HG02759 (cell line): ENCODE measurements around the gene SKA1.

Experiments
- ATAC-seq: cut with Tn5 transposase; IDR thresholded peaks from one replicate; pipeline ENCODE4 v1.9.1; 2021; ENCODE audit warnings: mild to moderate bottlenecking, moderate library complexity; ENCODE audit not compliant: unreplicated experiment

Gene SKA1, protein sequence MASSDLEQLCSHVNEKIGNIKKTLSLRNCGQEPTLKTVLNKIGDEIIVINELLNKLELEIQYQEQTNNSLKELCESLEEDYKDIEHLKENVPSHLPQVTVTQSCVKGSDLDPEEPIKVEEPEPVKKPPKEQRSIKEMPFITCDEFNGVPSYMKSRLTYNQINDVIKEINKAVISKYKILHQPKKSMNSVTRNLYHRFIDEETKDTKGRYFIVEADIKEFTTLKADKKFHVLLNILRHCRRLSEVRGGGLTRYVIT

DNA sequence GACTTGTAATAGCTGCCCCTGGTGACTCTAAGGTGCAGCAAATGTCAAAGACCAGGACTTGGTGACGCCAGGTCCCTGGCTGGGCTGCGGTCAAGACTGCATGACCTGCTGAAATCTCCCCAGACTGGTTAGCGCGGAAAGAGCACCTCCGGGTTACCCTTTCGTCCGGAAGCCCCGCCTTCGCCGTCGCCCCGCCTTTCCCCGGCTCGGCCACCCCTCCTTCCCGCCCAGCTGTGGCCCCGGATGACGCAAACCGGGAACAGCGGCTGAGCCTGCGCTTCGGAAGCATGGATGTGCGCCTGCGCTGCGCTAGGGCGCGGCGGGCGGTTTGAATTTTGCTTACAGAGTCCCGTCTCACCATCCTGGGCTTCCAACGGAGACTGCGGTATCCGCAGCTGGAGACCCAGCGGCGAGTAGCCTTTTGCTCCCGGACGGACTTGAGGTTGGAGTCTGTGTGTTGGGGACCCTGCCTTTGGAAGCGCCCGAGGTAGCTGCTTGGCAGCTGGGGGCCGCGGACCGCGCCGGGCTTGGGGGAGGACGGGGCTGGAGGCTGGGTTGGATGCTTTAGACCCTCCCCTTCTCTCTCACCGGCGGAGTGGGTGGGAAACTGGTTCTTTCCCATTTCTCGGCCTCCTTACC is at the start of gene SKA1:
TSS of gene SKA1 (plus strand) at position 294 of the 639 bp plus-strand sequence. CDS start 785 bp downstream, outside the sequence.
- ATAC-seq = peak; percentile 95

GRCh38 chr18:50327983-50328382 is 46.9 kb upstream of the SKA1 start:
- ATAC-seq = no peak

DNA sequence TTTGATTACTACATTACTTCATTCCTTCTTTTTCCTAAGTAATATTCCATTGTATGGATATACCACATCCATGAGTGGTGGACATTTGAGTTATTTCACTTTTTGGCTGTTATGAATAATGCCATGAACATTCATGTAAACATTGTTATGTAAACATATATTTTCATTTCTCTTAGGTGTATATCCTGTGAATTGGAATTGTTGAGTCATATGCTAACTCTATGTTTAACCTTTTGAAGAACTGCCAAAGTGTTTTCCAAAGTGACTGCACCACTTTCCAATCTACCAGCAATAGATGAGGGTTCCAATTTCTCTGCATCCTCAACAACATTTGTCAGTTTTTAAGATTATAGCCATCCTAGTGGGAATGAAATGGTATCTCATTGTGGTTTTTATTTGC is 44.7 kb upstream of the SKA1 start:
- no peak for ATAC-seq

GRCh38 chr18:50331691-50332090 is 43.2 kb upstream of the SKA1 start:
- no peak for ATAC-seq

DNA sequence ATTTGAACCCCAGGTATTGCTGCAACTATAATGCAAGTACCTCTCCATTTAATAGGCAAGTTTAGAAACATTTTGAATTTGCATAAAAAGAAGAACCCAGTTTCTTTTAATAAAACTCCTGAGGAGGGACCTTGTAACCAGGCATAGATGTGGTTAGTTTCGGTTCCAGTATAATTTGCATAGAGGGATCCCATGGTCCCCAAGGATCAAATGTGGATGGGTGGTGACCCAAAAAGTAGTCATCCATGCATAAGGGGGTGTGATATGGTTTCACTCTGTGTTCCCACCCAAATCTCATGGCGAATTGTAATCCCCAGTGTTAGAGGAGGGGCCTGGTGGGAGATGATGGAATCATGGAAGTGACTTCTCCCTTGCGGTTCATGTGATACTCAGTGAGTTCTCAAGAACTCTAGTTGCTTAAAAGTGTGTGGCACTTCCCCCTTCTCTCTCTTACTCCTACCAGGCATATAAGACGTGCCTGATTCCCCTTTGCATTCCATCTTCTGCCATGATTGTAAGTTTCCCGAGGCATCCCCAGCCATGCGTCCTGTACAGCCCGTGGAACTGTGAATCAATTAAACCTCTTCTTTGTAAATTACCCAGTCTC is 40.2 kb upstream of the SKA1 start:
- peak; percentile 68 for ATAC-seq

DNA sequence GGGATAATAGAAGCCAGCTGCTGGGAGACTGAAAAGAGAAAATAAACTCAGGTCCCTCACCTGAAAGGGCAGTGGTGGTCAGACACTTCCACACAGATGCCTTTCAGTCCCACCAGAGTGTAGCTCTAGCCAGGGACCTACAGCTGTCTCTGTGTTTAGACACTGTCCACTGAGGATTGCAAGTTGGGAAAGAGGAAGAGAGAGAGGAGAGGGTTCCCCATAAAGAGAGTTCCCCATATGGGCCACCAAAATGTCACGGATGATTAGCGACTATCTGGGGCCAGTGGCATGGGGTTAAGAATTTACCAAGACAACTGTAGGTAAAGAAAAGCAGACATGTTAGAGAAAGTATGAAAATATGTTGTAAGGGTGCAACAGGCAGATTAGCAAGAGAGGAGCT is 36.7 kb upstream of the SKA1 start:
- no peak for ATAC-seq

- ATAC-seq = no peak
Observed at GRCh38 chr18:50338715-50339114, 36.1 kb upstream of the SKA1 start.

DNA sequence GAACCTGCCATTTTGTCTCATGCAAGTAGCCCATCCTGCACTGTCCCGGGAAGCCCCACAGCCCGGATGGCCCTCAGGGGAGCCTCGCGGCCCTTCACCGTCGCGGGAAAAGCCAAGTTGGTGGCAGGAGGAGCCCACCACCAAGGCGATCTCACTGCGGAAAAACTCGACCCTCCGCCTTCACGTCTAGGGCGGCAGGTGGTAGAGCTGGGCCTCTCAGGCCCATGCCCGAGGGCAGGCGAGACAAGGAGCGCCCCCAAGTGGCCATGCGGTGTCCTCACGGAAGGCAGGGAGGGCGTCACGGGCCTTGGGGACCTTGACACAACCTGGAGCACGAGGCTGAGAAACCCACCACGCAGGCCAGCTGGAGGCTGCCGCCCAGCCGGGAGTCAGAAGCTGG is 34.8 kb upstream of the SKA1 start:
- no peak for ATAC-seq

DNA sequence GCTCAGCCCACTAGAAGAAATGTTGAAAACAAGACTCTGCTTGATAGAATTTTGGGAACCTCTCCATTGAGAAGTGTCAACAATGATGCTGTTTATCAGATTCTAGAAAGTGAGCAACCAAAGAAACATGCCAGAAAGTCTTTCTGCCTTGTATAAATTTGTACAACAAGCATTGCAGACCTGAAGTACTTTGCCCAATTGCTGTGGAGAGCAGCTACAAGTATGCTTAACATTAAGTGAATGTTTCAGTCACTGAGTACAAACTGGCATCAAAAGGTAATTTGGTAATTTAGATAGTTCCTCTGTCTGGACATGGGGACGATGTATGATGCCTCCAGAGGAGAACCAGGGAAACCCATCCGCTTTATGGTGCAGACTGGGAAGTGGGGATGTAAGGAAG is 33.4 kb upstream of the SKA1 start:
- ATAC-seq = no peak

GRCh38 chr18:50350699-50351098 is 24.1 kb upstream of the SKA1 start:
- ATAC-seq = no peak

- ATAC-seq = peak; percentile 81
Observed at GRCh38 chr18:50356036-50356945, 18.6 kb upstream of the SKA1 start.

DNA sequence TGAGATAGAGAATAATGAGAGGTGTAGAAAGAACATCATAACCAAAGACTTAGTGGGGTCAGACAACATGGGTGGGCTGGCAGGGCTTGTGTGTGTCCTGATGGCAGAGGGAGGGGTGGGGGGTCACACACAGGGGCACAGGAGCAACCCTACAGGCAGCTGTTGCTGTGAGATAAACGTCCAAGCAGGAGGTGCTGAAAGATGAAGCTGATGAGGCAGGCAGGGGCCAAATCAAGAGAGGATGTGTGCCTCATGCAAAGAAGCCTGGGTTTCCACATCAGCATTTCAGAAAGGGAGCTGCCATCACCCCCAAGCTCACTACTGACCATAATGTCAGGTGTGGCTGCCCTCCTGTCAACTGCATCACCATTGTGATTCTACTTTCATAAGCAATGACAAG is 16.0 kb upstream of the SKA1 start:
- ATAC-seq = no peak

GRCh38 chr18:50359806-50360205 is 15.0 kb upstream of the SKA1 start:
- no peak for ATAC-seq

DNA sequence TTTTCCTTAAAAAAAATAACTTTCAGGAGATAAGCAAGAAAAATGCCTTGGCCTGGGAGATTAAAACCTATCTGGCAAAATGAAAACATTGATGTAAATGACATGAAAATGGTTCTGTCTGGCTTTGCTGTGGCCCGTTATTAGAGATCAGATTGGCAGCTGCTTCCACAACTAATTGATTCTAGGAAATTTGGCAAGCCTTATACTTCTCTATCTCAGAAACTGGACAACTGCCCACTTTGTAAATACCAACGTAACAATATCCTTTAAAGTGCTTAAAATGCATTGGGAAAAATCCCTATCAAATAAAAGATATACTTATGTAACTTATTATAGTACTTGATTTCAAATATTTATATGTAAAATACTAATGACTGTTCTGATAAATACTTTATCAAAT is 14.2 kb upstream of the SKA1 start:
- no peak for ATAC-seq

DNA sequence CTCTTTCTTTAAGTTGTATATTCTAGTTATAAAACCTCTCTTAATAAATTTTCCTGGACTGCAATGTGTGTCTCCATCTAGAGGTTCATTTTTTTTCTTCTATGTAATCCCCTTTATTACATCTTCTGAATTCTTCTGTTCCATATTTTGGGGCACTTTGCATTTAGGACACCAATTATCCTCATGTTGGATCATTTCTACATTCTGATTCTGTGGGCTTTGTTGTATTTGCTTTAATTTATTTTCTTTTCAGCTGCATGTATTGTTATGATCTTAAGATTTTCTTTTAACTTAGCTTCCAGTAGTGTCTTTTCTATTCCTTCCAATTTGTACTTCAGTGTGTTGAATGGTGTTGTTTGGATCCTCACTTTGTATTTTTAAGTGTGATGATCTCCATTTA is 5.2 kb upstream of the SKA1 start:
- ATAC-seq = no peak

GRCh38 chr18:50372743-50373142 is 2.1 kb upstream of the SKA1 start:
- no peak for ATAC-seq

GRCh38 chr18:50373561-50374219 is 1.2 kb upstream of the SKA1 start:
- no peak for ATAC-seq

GRCh38 chr18:50374220-50374752 is 560 bp upstream of the SKA1 start:
- no peak for ATAC-seq

DNA sequence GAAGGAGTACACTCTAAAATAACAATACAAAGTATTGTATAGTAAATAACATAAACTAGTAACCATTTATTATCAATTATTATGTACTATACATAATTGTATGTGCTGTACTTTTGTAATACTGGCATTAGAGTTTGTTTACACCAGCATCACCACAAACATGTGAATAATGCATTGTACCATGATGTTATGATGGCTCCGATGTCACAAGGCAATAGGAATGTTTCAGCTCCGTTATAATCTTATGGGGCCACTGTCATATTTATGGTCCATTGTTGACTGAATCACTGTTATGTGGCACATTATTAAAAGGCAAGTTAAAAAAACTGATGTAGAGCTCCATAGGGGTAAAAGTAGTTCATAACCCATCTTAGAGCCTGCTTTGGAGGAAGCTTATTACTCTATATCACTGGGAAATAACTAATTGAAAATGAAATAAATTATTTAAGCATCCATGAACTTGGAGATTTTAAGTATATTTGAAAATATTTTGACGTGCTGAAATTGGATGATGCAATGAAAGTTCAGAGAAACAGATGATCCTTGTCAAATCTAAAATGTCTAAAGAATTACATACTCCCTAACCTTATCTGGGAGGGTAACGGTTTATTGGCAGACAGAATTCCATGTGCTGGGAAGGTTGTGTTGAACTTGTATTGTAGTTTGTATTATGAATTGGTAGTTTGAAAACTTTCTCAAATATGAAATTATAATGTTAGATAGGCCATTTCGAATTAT is 2.4 kb downstream of the SKA1 start:
- ATAC-seq = no peak

- no peak for ATAC-seq
Observed at GRCh38 chr18:50388988-50389387, 14.1 kb downstream of the SKA1 start.
